RWPE2 (cell line): Measurements from ENCODE around the gene NKAIN2.

Experiments used
- ATAC-seq: fragments of 200-7000 bp; cut with Tn5 transposase; 3 replicates; pipeline ENCODE4 v1.9.1; 2021; ENCODE audit warnings: low read depth
- DNase-seq: peaks from one replicate; pipeline ENCODE4 v3.0.0-alpha.2; 2020; ENCODE audit warnings: low spot score
- H3K27ac ChIP-seq: fragments of 450-650 bp; 2 replicates; pipeline ENCODE4 v1.5.1; 2017; ENCODE audit warnings: mild to moderate bottlenecking; ENCODE audit not compliant: poor library complexity, severe bottlenecking
- H3K27me3 ChIP-seq: fragments of 250-450 bp; sonication (Bioruptor Pico); 2 replicates; pipeline ENCODE4 v1.5.1; 2021; ENCODE audit warnings: mild to moderate bottlenecking, moderate library complexity; ENCODE audit not compliant: insufficient read depth, poor library complexity, severe bottlenecking
- H3K36me3 ChIP-seq: fragments of 250-450 bp; sonication (Bioruptor Pico); 2 replicates; pipeline ENCODE4 v1.5.1; 2020; ENCODE audit warnings: low read depth, mild to moderate bottlenecking, moderate library complexity
- H3K4me1 ChIP-seq: fragments of 250-450 bp; sonication (Bioruptor Pico); 2 replicates; pipeline ENCODE4 v1.5.1; 2021; ENCODE audit warnings: mild to moderate bottlenecking, moderate library complexity; ENCODE audit not compliant: insufficient read depth, poor library complexity, severe bottlenecking
- H3K4me3 ChIP-seq: fragments of 250-450 bp; sonication (Bioruptor Pico); 2 replicates; pipeline ENCODE4 v1.5.1; 2021; ENCODE audit warnings: mild to moderate bottlenecking, moderate library complexity; ENCODE audit not compliant: severe bottlenecking
- H3K9me3 ChIP-seq: fragments of 250-450 bp; sonication (Bioruptor Pico); 2 replicates; pipeline ENCODE4 v1.5.1; 2021; ENCODE audit warnings: mild to moderate bottlenecking, moderate library complexity; ENCODE audit not compliant: severe bottlenecking
- TF ChIP-seq, protein P1 (sequence below): fragments of 450-650 bp; IDR thresholded peaks from one replicate; pipeline ENCODE4 v1.5.1; 2017; ENCODE audit warnings: mild to moderate bottlenecking, moderate library complexity; ENCODE audit not compliant: poor library complexity, severe bottlenecking

The NKAIN2 gene

DNA sequence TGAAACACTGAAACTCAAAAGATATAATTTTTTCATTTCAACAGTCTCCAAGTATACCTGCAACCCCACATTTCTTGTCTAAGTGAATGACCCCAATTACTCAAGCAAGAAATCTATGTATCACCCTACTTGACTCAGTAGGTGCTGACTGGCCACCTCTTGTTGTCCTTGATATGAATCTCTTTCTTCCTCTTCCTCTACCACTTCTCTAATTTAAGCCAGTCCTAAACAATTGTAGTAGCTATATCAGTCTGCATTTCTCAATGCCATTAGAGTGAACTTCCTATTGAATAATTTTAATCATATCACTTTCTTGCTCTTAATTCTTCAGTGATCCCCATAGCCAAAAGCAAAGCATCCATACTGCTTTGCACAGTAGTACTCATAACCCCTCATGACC is 93.2 kb downstream of the NKAIN2 start:
- no peaks in the 10 kb centered on the region for H3K4me1 ChIP-seq
- no peaks in the 10 kb centered on the region for H3K27me3 ChIP-seq
- no peaks in the 10 kb centered on the region for H3K36me3 ChIP-seq
- DNase-seq = no peak
- no peaks in the 10 kb centered on the region for H3K9me3 ChIP-seq
- TF ChIP-seq, protein P1, sequence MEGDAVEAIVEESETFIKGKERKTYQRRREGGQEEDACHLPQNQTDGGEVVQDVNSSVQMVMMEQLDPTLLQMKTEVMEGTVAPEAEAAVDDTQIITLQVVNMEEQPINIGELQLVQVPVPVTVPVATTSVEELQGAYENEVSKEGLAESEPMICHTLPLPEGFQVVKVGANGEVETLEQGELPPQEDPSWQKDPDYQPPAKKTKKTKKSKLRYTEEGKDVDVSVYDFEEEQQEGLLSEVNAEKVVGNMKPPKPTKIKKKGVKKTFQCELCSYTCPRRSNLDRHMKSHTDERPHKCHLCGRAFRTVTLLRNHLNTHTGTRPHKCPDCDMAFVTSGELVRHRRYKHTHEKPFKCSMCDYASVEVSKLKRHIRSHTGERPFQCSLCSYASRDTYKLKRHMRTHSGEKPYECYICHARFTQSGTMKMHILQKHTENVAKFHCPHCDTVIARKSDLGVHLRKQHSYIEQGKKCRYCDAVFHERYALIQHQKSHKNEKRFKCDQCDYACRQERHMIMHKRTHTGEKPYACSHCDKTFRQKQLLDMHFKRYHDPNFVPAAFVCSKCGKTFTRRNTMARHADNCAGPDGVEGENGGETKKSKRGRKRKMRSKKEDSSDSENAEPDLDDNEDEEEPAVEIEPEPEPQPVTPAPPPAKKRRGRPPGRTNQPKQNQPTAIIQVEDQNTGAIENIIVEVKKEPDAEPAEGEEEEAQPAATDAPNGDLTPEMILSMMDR = no peak
- ATAC-seq = no peak
- H3K4me3 ChIP-seq = no peak overlapping the region
- no peak overlapping the region for H3K27ac ChIP-seq

DNA sequence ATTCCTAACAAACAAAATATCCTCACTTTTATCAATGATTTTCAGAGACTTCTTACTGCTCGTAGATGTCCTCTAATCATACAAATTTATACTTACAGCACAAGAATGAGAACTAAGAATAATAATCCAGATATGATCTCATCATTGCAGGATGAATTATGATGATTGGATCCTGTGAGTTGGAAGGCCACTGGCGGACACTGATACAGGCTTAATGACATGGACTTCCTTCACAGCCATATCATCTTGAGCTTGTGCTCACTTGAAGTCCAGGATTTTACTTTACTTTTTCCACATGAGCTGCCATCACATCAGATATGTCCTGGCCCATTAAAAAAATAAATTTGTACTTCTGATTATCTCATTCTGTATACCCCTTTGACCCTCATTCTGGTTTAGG is 94.3 kb downstream of the NKAIN2 start:
- DNase-seq = no peak
- H3K27ac ChIP-seq = no peak overlapping the region
- TF ChIP-seq, protein P1 = no peak
- no peaks in the 10 kb centered on the region for H3K27me3 ChIP-seq
- no peak for ATAC-seq
- H3K4me1 ChIP-seq = no peaks in the 10 kb centered on the region
- no peaks in the 10 kb centered on the region for H3K36me3 ChIP-seq
- H3K9me3 ChIP-seq = no peaks in the 10 kb centered on the region
- no peak overlapping the region for H3K4me3 ChIP-seq

DNA sequence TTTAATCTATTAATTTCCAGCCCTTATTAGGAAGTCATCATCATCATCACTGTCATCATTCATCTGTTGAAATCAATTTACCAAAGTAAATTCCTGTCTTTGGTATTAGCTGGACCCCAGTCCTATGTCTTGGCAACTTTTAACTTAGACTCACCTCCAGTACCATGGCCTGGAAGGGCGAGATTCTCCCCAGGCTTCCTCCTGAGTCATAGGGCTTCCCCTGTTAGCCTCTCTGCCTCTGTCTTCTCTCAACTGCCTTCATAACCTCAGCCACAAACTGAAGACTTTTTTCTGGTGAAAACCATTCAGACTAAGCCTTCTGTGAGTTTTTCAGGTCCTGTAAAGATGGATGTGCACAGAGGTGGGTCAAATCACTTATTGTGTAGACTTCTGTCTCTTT is 95.0 kb downstream of the NKAIN2 start:
- TF ChIP-seq, protein P1 = no peak
- ATAC-seq = no peak

DNA sequence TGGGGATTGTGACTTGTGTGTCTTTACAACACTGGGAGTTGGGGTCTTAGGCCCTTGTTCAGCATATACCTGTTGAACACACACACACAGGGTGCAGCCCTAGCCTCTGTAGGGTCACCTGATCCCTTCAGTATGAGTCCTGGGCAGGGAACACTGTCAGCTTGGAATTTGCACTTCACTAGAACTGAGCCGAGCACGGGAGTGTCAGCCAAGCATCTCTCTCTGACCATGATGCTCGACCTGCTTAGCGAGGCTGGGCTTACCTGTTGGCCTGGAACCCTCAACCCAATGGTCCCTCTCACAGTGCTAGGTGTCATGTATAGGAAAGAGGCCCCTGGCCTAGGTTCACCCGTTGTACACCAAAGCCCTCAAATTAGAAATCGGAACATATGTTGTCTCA is 96.1 kb downstream of the NKAIN2 start:
- no peaks in the 10 kb centered on the region for H3K27me3 ChIP-seq
- no peak overlapping the region for H3K4me3 ChIP-seq
- no peak overlapping the region for H3K27ac ChIP-seq
- no peaks in the 10 kb centered on the region for H3K4me1 ChIP-seq
- no peaks in the 10 kb centered on the region for H3K36me3 ChIP-seq
- TF ChIP-seq, protein P1 = no peak
- H3K9me3 ChIP-seq = no peaks in the 10 kb centered on the region
- ATAC-seq = no peak
- DNase-seq = peak; percentile 29

More for the DNA sequence above, 95.0 kb downstream of the NKAIN2 start:
- DNase-seq = no peak
- Histone ChIP-seq H3K4me3 (no peak overlapping the region), H3K4me1 (no peaks in the 10 kb centered on the region), H3K36me3 (no peaks in the 10 kb centered on the region), H3K27me3 (no peaks in the 10 kb centered on the region), H3K27ac (no peak overlapping the region), H3K9me3 (no peaks in the 10 kb centered on the region)

DNA sequence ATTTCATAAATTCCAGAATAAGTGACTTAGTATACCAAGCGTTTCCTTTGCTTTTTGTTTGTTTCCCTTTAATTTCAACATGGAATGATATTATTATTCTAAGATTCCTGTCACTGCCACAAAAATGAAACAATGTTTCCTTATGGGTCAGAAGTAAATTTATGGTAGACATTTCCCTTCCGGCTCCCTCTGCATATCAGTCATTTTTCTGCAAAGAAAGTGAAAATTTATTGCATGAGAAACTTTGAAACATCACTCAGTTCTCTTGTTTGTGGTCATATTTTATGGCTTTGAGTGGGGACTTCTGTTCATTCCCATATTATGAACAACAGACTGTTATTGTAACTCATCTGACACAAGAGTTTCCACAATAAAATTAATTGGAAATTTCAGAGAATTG is 97.8 kb downstream of the NKAIN2 start:
- H3K27me3 ChIP-seq = no peaks in the 10 kb centered on the region
- H3K36me3 ChIP-seq = no peaks in the 10 kb centered on the region
- H3K4me1 ChIP-seq = no peaks in the 10 kb centered on the region
- H3K27ac ChIP-seq = no peak overlapping the region
- DNase-seq (no peak), ATAC-seq (no peak)
- H3K9me3 ChIP-seq = no peaks in the 10 kb centered on the region
- TF ChIP-seq, protein P1 = no peak
- H3K4me3 ChIP-seq = no peak overlapping the region
